ENCODE data around the gene NOXRED1.

GRCh38 chr14:77426396-77426795, 3.1 kb upstream of the NOXRED1 start:
- no peak for TF ChIP-seq POLR2A (IDR thresholded peaks at IDR 0.05; ENCODE audit: extremely low read depth, insufficient read length)
- TF ChIP-seq CTCF (IDR thresholded peaks at IDR 0.05; ENCODE audit: low read depth, low read length), result no peak
- no peak for TF ChIP-seq MYC (IDR thresholded peaks at IDR 0.05; ENCODE audit: low read depth, low read length)
- TF ChIP-seq MAX (IDR thresholded peaks at IDR 0.05; ENCODE audit: low read depth, low read length), result no peak
